Stimulated activated CD4-positive, alpha-beta T cell treated with anti-CD3 and anti-CD28 coated beads, Interleukin-4, amount 100 ng/mL, for 24 hours (primary cell): ENCODE measurements around the gene HDAC9.

Experiments
- DNase-seq: peaks from one replicate; pipeline ENCODE4 v3.0.0-alpha.2; 2020

HDAC9 gene

DNA sequence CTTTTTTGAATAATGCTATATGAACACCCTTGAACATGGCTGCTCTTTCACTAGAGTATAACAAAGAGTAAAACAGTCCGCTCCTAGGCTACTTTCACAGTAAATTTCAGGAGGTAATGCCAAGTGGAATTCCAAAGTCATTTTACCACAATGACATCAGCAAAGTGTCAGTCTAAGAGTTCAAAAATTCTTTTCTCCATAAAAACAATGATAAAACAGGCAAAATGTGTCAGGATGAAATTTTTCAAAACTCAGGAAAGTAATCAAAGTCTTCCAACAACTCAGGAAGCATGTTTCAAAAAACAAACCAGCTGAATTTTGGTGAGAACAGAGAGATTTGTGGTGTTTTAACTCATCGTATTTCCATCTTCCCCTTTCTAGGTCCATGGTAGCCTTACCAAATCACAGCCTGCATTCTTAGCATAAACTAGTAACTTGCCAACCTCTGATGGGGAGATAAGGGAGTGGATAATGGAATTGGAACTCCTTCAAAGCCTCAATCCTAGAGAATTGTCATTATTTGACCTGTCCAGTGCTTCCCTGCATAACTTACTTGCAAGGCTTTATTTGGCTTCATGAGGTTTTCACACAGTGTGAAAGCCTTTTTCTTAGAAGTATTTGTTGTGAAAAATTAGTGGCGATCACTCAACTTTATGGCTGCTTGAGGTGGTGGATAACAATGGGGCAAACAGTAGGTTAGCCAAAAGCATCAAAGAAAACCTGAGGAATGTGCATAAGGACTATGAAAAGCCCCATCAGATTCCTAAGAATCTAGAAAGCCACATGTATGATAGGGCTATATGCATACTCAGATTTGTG, 302.7 kb downstream of the HDAC9 start:
- DNase-seq = no peak

DNA sequence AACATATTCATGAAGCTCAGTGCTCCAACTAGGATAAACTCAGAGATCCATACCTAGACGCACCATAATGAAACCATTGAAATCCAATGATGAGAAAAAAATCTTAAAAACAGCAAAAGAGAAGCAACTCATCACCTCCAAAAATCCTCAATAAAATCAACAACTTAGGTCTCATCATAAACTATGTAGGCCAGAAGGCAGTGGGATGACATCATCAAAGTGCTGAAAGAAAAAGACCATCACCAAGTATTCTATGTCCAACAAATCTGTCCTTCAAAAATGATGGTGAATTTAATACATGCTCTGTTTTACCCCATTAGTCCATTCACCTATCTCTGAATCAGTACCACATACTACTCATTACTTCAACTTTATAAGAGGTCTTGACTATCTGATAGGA, 304.4 kb downstream of the HDAC9 start:
- DNase-seq = no peak

DNA sequence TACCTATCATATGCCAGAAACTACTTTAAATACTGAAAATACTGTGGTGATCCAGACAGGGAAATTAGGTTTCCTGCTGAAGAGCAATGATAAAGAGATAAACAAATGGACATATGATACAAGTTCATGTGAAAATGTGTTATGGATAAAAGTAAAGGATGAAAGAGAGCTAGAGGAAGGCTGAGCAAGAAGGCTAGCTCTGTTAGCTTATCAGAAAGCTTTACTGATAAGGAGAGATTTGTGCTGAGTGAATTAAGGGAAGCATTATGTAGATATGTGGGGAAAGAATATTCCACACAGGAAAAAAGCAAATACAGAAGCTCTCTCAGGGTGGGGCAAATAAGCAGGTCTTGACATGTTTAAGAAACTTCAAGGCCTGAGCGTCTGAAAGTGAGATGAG, 308.4 kb downstream of the HDAC9 start:
- DNase-seq = no peak

DNA sequence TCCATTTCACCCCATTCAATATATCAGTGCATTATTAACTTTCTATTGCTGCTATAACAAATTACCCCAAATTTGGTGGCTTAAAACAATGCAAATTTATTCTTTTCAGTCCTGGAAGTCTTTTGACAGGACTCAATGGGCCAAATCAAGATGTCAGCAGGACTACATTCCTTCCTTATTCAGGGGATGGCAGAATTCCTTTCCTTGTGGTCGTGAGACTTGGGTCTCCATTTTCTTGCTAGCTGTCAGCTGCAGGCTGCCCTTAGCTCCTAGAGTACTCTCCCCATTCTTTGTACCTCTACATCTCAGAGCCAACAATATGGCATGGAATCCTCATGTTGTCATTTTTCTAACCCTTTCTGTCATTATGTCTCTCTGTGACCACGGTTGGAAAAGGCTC, 310.6 kb downstream of the HDAC9 start:
- DNase-seq = no peak

DNA sequence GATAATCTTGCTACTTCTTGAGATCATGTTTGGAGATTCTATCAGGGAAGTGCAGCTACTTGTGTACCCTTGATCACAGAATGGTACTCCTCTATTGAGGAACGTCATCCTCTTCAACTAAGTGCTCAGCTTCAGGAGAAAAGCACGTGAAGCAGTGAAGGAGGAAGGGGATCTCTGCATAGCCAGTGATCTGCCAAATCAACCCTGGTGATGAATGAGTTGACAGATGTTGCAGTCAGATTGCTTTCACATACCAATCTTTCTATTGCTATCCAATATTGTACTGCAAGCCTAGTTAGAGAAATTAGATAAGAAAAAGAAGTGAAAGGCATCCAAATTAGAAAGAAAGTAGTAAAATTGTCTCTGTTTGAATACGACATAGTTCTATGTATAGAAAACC, 312.5 kb downstream of the HDAC9 start:
- no peak for DNase-seq

DNA sequence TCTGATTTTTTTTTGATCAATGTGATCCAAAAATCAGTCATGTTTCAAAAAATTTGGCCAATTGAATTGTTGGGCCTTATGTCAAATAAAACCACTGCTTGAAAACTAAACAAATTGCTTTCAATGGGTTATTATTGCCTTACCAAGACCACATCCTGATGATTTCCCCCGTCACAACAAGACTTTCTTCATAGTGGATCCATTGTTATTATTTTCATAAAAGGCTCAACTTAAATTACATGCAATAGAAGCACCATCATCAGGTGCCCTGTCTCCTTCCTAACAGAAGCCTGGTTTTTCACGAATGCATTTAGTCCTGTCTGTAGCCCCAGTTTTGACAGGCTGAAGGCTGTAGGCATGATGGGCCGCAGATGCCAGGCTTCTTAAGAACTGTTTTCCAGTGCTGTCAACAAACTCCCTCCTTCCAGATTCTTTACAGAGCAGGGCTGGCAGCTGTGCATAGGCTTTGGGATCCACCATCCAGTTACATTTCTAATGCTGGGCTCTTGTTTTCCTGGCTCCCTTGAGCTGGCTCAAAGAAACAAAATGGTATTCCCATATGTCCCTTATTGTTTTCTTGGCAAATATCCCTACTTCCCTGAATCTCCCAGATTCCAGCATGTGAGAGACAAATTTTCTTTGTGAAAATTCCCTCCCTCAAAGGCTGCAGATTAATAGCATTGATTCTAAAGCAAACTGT, 319.9 kb downstream of the HDAC9 start:
- no peak for DNase-seq

DNA sequence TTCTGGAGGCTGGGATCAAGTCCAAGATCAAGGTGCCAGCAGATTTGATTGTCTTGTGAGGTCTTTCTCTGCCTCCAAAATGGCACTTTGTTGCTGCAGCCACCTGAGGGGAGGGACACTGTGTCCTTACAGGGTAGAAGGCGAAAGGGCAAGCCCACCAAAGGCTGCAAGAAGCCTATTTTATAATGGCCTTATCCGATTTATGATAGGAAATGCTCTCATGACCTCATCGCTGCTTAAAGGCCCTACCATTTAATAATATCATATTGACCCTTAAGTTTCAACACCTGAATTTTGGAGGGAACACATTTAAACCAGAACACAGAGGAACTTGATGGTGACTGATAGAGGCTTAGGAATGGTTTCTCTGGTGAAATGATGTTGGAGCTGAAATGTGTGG, 325.4 kb downstream of the HDAC9 start:
- DNase-seq = no peak

DNA sequence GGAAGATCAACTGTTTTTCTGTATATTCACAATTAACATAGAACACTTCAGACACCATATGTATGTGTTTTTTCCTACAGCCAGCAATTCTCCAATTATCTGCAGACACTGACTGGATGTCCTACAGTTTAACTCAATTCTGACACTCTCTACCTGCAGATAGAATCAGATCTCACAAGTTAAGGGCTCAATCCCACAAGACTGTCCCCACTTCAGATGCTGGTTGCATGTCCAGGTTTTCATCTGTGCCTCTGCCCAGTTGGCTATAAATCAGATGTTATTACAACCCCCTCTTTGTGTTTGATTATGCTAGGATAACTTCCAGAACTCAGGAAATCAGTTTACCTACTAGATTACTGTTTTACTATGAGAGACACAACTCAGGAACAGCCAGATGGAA, 326.0 kb downstream of the HDAC9 start:
- DNase-seq = no peak

DNA sequence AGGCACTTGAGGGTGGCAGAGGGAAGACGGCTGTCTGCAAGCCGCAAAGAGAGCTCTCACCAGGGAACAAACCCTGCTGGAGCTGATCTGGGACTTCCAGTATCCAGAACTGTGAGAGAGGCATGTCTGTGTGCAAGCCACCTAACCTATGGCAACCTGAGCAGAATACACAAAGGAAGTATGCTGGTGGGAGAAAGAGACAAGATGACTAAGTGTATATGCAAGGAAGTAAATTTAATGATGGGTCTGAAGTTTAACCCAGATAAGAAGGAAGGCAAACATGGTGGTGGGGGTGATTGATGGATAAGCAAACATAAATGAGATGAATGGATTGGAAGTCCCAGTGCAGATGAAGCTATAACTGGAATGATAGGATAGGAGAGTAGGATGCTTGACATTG, 328.6 kb downstream of the HDAC9 start:
- no peak for DNase-seq

DNA sequence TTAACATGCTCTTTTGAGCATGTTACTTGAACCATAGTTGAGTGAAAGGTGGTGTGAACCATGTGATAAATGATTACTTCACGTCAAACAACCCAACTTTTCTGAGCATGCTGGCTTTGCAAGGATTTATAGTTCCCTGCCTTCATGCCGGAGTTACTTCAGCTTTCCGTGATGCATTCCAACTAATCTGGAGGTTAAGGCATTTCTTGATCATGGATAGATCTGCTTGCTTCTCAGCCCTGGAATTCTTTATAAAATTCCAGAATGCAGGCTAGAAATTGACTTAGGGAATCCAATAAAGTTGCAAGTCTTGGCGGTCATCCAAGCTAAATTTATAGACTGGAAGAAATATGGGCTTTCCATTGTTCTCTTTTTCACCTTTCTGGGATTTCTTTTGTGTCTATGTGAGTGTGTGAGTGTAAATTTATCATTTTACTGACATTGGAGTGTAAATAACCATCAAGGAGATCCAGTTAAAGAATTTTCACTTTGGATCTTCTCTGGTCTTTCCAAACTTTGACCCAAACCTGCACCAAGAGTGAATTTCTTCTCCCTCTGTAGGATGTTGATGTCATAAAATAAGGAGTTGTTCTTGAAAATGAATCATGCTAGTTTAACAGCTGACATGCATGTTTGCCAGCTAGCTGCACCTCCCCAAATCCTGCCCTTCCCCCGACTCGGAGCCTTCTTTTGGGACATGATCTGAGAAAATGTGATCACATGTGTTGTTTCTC, 332.9 kb downstream of the HDAC9 start:
- no peak for DNase-seq

DNA sequence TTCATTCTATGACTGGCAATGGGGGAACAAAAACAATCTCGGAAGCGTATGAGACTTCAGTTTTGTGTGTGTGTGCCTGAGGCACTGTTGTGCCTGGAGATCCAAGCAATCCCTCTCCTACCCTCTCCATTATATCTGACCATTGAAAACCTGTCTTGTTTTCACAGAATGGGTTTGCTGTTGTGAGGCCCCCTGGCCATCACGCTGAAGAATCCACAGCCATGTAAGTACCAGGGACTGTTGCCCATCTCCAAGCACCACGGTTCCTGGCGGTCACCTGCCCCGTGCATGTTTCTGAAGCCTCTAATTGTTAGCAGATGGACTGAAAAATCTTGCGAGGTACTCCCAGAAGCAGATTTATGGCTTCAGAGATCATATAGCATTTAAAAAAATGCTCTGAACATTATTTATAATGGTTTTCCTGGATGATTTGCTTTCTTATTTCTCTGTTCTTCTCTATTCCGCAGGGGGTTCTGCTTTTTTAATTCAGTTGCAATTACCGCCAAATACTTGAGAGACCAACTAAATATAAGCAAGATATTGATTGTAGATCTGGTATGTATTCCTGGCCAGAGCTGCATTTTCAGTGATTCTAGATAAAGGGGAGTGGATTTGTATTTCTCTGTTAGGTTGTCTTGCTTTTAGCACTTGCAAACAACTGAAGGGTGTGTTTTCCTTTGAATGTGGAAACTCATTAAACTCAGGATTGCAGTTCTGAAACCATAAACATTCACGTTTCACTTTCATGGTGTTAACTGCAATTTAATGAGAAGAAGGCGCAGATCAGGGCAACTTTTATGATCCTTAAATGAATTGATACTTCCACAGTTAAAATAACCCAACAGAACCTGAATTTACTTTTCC, 333.7 kb downstream of the HDAC9 start:
- DNase-seq = no peak

DNA sequence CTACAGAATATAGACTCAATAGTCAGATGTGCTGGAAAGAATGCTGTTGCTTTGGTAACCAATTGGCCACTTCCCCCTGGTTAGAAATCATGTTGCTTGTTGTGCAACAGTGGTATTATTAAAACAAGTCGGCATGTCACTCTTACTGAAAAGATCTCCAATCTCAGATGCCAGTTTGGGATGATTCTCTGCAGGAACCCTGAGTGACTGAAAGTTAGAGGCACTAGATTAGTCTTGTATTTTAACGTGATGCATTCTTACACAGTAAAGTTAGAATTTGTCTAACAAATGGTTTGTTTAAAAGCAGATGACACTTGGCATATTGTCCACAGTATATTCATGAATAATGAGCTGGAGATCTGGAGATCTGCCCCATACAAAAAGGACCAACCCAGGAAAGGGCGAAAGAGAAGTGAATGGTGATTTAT, 334.3 kb downstream of the HDAC9 start:
- no peak for DNase-seq

DNA sequence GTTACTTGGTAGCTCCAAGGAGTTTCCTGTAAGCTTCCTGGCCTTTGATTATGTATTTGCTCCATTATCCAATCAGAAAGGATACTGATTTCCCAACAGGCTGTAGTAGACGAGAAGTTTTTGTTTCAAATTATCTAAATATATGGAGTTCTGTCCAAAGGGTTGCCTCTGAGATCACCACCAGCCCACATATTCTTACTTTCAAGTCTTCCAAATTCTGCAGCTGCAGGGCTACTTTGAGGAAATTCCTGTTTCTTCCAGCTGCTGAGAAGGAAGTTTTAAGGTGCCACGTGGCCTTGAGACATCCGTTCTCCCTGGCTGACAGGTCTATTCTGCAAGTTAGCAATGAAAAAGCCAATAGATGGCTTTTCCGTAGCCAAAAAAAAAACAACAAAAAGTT, 335.9 kb downstream of the HDAC9 start:
- no peak for DNase-seq

DNA sequence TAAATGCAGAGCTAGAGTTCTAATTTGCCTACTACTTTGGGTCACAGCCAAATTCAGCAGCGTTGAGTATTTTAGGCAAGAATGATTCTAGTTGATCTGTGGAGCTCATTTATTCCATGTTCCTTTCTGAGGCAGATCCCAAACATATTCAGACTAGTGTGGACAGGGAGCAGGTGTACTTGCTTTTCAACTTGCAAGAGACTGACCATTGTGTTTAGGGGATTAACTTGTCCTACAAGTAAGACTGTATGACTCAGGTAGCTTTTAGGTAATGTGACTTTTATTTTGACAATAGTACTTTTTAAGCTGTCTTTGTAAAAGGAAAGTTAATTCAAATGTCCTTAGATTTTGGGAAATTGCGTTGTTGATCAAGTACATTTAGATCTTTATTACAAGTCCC, 336.4 kb downstream of the HDAC9 start:
- DNase-seq = no peak

DNA sequence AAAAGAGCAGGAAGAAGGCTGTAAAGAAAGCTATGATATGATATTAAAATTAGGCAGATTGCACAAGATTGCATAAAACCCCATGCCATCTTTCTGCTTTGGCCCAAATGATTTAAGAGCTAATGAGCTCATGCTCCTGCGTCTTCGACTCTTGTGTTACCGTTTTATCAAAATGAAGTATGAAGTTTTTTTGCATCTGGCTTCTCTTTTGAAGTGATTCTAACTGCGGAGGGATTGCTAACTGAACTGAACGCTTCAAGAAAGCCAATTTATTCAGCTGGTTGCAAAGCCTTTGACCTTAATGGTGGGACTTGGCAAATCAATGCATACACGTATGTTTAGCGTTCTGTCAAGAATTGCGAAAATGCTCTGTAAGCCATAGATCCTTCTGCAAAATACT, 339.0 kb downstream of the HDAC9 start:
- no peak for DNase-seq

DNA sequence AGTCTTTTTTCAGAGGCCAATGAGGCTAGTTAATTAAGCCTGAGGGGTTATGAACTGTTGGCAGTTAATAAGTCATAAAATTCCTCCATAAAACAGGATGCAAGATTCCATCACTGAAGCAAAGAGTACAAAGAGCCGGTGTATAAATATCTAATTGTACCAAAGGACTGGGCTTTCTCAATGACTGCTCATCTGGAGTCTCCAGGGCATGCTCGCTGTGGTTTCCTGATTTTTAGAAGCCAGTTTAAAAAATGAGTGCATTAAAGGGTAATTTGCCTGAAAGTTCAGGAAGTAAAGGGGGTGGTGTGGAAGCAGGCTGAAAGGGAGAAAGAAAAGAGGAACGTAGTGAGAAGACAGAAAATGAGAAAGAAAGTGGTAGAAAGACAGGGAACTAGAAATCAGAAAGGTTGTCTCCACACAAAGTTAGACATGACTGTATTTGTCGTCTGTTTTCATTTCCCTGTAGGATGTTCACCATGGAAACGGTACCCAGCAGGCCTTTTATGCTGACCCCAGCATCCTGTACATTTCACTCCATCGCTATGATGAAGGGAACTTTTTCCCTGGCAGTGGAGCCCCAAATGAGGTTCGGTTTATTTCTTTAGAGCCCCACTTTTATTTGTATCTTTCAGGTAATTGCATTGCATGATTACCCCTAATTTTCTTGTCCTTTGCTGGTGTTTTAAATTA, 339.6 kb downstream of the HDAC9 start:
- DNase-seq = no peak

DNA sequence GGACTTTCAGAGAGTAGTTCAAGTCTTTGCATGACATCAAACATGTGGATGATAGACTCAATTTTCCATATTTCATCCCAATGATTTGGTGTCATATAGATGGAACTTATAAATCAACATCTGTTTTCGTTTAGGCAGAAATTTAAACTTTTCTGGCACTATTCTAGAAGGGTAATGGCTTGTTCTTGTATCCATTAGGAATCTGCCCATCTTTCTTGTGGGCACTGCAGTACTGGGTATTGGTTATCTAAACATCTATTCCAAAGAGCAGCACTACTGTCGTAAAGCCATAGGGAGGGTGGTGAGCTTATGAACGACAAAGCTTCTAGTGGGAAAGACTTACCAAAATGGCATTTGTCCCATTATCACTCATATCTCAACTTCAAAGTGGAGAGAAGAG, 348.4 kb downstream of the HDAC9 start:
- no peak for DNase-seq

DNA sequence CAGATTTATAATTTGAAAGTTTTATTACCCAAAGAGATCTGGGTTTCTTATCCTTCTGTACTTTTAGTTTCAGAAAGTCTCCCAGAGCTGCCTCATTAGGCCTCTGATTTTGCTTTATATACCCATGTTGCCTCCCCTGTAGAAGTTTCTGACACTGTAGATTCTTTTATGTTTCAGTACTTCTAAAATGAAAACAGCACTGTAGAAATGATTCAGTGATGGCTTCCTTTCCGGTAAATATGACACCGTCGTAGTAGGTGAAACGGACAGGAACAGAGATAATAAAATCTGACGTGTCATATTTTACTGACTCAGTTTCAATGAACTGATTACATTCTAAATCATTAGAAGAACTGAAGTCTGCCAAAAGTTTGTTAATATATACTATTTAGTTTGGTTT, 349.2 kb downstream of the HDAC9 start:
- no peak for DNase-seq

DNA sequence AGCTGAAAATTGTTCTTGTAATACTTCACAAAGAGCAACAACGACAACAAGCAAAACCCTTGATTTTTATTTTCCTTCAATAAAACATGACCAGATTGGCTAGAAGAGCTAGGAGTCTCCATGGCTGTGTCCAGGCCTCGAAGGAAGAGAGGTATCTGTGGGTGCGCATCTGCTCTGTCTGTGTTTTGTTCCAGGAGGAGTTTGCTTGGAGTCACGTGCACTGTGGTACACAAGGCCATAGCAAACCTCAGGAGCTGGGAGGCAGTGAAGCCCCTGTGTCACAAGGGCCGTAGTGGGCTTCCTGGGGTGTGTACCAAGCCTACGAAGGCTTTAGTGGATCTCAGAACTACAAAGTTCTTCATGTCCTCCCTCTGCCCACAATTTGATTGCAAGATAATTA, 350.2 kb downstream of the HDAC9 start:
- DNase-seq = no peak

DNA sequence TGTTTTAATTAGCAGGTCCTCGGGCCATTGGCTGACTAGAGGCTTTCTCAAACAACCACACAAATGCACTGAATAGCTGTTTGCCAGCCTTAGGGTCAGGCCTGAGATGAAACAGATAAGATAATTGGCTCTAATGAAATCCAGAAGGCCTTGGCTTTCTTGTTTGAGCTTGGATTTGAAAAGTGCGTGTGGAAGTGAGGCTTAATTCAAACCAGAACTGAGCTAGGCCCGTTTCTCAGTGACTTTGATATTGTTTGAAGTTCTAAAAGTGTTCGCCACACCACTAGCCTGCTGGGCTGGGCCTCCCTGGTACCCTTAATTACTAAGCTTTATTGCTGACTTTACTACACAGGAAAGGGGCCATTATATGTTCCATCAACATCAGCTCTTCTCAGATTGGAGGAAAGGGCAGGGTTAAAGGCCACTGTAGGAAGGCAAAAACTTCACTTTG, 351.2 kb downstream of the HDAC9 start:
- DNase-seq = no peak

DNA sequence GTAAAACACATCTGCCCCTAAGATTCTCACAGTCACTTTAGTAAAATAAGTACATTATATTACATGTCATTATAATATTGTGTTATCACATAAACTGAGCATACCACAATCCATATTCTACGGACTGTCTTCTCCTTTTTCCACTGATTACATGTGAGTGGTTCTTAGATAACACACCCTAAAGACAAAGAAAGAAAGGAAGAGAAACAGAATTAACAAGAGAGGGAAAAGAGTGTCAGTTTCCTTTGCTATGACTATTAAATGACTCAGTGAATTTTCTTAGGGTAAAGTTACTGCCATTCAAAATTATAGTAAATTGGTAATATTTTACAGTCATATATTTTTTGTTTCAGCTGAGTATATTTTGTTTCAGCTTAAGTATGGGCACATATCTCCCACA, 353.6 kb downstream of the HDAC9 start:
- no peak for DNase-seq

DNA sequence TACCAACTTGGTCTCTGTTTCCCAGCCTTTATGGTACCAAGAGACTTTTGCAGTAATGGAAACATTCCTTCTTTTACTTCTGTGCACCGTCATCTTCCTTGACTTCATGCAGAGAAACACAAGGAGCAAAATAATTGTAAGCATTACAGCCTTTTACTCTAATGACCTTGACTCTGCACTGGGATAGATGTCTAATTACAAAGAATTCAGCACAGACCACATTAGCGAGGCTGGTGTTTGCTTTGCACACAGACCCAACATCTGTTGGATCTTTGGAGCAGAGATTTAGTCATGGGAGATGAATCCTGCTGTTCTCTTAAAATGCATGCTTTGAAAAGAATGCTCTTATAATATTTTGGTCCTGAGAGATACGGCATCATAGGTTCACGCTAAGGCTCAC, 360.2 kb downstream of the HDAC9 start:
- no peak for DNase-seq
